Fibroblast of mammary gland (primary cell): ENCODE measurements around the gene C16orf74.

Source experiments
- DNase-seq: peaks from one replicate; pipeline ENCODE4 v3.0.0-alpha.2; 2010; ENCODE audit warnings: low read depth
- H3K4me3 ChIP-seq: 2 replicates; pipeline ENCODE4 v1.5.1; 2011; ENCODE audit warnings: low read depth, mild to moderate bottlenecking, low read length, moderate library complexity; ENCODE audit not compliant: control insufficient read depth
- TF ChIP-seq, protein P1 (sequence below): conservative IDR thresholded peaks from 2 replicates; pipeline ENCODE4 v1.5.1; 2011; ENCODE audit warnings: low read depth, low read length, inconsistent platforms; ENCODE audit not compliant: control insufficient read depth, insufficient read depth

C16orf74 gene

DNA sequence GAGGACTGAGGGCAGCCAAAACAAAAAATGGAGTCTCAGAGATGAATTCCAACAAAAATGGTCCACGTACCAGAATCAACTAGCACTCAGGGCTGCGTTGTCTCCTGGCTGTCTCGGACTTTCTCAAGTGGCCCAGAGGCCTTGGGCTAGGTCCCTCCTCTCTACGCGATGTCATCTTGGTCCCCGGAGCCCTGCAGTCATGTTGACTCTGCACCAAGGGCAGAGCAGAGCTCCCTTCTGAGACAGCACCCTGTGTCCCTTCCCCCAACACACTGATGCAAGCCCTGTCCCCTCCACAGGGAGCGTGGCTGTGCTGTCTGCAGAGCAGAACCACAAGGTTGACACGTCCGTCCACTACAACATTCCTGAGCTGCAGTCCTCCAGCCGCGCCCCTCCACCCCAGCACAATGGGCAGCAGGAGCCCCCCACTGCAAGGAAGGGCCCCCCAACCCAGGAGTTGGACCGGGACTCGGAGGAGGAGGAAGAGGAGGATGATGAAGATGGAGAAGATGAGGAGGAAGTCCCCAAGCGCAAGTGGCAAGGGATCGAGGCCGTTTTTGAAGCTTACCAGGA, 83.0 kb downstream of the C16orf74 start:
- H3K4me3 ChIP-seq: no peak overlapping the region
- TF ChIP-seq, protein P1, sequence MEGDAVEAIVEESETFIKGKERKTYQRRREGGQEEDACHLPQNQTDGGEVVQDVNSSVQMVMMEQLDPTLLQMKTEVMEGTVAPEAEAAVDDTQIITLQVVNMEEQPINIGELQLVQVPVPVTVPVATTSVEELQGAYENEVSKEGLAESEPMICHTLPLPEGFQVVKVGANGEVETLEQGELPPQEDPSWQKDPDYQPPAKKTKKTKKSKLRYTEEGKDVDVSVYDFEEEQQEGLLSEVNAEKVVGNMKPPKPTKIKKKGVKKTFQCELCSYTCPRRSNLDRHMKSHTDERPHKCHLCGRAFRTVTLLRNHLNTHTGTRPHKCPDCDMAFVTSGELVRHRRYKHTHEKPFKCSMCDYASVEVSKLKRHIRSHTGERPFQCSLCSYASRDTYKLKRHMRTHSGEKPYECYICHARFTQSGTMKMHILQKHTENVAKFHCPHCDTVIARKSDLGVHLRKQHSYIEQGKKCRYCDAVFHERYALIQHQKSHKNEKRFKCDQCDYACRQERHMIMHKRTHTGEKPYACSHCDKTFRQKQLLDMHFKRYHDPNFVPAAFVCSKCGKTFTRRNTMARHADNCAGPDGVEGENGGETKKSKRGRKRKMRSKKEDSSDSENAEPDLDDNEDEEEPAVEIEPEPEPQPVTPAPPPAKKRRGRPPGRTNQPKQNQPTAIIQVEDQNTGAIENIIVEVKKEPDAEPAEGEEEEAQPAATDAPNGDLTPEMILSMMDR: no peak
- no peak for DNase-seq

DNA sequence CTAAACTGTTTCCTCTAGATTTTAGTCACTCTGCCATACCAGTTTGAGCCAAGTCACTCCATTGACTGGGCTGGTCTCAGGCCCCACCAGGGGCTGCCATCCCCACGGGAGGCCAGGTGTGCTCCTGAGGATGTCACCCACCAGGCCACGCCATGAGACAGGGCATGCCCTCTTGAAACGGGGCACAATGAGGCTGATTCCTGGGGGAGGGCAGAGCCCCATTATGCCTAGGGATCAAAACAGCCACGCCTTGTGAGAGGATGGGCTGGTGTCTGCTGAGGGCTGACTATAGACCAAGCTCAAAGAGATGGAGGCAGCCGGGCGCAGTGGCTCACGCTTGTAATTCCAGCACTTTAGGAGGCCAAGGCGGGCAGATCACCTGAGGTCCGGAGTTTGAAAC, 83.6 kb downstream of the C16orf74 start:
- DNase-seq: no peak
- TF ChIP-seq, protein P1: no peak

GRCh38 chr16:85665929-85666328, 85.0 kb downstream of the C16orf74 start:
- TF ChIP-seq, protein P1: no peak
- H3K4me3 ChIP-seq: no peak overlapping the region
- no peak for DNase-seq

More for the DNA sequence above, 83.6 kb downstream of the C16orf74 start:
- H3K4me3 ChIP-seq: no peak overlapping the region

- no peak for DNase-seq
- no peak overlapping the region for H3K4me3 ChIP-seq
- TF ChIP-seq, protein P1: no peak
These were observed 85.5 kb downstream of the C16orf74 start for GRCh38 chr16:85665373-85665740.

GRCh38 chr16:85664580-85665372, 86.1 kb downstream of the C16orf74 start:
- H3K4me3 ChIP-seq: no peak overlapping the region
- TF ChIP-seq, protein P1: no peak
- DNase-seq: no peak

DNA sequence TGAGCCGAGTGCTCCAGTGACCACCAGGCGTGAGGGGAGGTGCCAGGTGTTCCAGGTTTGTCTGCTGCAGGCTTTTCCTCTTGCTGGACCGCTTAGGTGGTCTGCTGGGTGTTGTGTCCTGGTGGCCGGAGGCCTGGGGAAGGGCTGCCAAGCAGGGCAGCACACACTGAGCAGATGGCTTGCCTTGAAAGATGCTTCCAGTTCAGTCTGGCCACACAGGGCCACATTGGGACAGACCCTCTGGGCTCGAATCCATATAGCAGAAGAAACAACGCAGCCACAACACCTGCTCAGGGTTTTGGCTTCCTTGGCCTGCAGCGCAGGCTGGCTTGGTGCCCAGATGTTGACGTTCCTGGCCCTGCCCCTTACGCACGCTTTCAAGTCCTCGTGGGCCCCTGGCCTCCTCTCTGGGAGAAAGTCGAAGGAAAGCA, 87.0 kb downstream of the C16orf74 start:
- peak; percentile 28 for DNase-seq
- H3K4me3 ChIP-seq: no peak overlapping the region
- TF ChIP-seq, protein P1: no peak
